ENCODE results near the gene EPB41L2.

The EPB41L2 gene

DNA sequence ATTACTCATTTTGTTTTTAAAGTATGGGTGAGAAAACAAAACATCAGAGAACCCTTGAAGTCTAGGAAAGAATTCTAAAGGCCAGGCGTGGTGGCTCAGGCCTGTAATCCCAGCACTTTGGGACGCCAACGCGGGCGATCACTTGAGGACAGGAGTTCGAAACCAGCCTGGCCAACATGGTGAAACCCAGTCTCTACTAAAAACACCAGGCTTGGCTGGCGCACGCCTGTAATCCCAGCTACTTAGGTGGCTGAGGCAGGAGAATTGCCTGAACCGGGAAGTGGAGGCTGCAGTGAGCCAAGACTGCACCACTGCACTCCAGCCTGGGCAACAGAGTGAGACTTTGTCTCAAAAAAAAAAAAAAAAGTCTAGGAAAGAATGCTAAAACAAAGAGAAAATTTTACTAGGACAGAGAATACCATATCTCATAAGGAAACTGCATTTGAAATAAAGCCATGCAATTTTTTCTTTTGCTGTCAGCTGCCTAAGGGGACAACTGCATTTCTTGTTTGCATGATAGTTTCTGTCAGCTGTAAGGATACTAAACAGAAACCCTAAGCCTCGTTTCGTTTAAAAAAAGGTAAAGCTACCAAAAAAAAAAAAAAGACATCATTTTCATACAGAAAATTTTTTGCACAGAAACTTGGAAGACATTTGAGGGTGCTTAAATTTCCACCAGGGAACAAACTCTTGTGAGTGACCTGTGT, 203.7 kb downstream of the EPB41L2 start:
- TF ChIP-seq, protein P1, sequence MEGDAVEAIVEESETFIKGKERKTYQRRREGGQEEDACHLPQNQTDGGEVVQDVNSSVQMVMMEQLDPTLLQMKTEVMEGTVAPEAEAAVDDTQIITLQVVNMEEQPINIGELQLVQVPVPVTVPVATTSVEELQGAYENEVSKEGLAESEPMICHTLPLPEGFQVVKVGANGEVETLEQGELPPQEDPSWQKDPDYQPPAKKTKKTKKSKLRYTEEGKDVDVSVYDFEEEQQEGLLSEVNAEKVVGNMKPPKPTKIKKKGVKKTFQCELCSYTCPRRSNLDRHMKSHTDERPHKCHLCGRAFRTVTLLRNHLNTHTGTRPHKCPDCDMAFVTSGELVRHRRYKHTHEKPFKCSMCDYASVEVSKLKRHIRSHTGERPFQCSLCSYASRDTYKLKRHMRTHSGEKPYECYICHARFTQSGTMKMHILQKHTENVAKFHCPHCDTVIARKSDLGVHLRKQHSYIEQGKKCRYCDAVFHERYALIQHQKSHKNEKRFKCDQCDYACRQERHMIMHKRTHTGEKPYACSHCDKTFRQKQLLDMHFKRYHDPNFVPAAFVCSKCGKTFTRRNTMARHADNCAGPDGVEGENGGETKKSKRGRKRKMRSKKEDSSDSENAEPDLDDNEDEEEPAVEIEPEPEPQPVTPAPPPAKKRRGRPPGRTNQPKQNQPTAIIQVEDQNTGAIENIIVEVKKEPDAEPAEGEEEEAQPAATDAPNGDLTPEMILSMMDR (IDR thresholded peaks at IDR 0.05; ENCODE audit: borderline replicate concordance, control extremely low read depth, extremely low read depth, insufficient read depth, missing control alignments): no peak
- no peak for DNase-seq (ENCODE audit: low spot score)
- in situ Hi-C loops (cut with MboI; ENCODE audit: low sequenced_read_pairs, unreplicated experiment): no loop called here

DNA sequence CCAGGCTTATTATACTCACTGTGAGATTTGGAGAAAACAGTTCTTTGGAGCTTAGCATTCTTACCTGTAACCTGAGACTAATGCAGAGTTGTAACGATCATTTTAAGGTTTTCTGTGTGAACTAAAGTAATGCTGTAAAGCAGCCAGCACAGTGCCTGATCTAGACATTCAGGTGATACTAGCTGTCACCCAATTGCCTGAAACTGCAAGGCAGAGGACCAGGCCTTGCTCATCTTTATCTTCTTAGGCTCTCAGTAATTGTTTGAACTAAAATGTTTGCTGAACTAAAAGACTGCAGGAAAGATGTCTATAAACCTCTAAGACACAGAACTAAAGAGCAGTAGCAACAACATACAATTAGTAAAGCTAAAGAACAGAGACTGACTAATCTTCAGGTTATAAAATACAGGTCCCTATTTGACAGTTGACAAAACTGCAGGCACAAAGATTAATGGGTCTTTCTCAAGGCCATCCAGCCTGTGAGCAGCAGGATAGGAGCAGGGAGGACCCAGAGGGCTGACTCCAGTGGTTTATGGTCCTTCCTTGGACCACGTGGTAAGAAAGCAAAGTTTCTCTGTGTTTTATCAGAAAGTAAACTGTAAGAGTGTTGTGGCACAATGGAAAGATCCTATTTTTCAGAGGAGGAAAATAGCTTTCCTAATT, 204.4 kb downstream of the EPB41L2 start:
- TF ChIP-seq, protein P1 (IDR thresholded peaks at IDR 0.05; ENCODE audit: borderline replicate concordance, control extremely low read depth, extremely low read depth, insufficient read depth, missing control alignments): no peak
- no peak for DNase-seq (ENCODE audit: low spot score)
- in situ Hi-C loops (cut with MboI; ENCODE audit: low sequenced_read_pairs, unreplicated experiment): no loop called here

DNA sequence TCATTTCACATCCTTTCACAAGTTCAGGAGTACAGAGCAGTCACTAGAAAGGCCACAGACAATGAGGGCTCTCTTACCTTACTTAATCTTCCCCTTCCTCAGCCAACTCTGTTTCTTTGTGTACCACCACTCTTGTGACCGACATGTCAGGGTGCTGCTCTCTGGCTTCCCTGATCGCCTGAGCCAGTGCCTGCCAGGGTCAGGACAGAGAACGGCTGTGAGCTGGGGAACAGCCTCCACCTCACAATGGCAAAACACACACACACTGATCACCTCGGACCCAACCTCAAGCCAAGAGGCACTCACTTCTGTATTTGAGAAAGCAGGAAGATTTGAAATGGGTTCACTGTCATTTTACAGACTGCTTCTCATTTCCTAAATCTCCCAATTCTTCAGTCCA, 205.0 kb downstream of the EPB41L2 start:
- in situ Hi-C loops (cut with MboI; ENCODE audit: low sequenced_read_pairs, unreplicated experiment): no loop called here
- DNase-seq (ENCODE audit: low spot score): no peak
- TF ChIP-seq, protein P1 (IDR thresholded peaks at IDR 0.05; ENCODE audit: borderline replicate concordance, control extremely low read depth, extremely low read depth, insufficient read depth, missing control alignments): no peak

DNA sequence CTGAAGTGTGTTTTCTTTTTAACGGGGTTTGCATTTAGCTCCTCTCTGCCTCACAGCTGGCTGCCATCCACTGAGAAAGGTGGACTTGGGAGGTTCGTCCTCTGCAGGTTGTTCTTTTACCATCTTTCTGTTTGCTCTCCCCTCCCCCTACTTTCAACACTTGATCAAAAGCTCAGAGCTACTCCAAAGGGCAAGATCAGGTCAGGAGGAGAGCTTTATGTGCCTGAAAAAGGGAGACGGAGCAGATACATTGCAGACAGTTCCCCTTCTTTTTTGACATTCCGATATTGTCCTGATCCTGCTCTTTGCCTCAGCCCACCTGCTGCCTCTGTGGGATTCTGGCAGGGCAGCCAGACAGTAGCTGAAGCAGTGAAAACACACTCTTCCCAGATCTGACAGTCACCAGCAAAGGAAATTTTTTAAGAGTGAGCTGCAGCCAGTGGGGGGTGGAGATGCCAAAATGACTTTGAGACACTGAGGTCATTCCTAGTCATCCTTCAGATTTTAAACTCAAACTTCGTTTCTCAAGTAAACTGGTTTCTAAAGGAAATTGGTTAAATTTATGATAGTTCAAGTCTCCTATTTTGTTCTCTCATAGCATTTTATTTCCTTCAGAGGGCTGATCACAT, 209.4 kb downstream of the EPB41L2 start:
- TF ChIP-seq, protein P1 (IDR thresholded peaks at IDR 0.05; ENCODE audit: borderline replicate concordance, control extremely low read depth, extremely low read depth, insufficient read depth, missing control alignments): no peak
- no peak for DNase-seq (ENCODE audit: low spot score)
- in situ Hi-C loops (cut with MboI; ENCODE audit: low sequenced_read_pairs, unreplicated experiment): no loop called here

DNA sequence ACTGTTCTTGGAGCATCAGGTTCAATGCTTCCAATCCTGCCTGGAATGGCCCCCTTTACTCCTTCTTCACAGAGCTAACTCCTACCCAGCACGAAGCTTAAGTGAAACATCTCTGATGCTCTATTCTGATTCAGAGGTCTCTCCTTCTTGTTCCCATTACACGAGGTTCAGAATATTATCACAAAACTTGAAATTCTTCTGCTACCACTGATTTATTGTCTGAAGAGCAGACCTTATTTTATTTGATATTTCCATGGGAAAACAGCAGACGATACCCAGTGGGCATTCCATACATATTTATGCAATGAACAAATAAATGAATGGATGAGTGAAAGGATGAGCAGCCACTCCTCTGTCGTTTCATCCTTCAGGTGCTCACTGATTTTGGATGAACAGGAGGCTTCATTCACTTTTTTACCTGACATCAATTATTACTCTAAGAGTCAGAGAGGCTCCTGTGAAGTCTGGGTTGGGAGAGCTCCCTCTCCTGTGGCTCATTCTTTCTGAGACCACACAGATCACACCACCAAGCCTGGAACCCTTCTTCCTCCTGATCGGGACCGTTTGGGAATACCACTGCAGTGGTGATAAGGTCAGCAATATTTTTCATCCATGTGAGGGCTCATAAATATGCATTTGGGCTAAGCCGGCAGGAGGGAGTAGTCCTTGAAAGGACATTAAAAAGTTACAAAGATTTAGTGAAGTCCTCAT, 210.0 kb downstream of the EPB41L2 start:
- DNase-seq (ENCODE audit: low spot score): no peak
- in situ Hi-C loops (cut with MboI; ENCODE audit: low sequenced_read_pairs, unreplicated experiment): no loop called here
- TF ChIP-seq, protein P1 (IDR thresholded peaks at IDR 0.05; ENCODE audit: borderline replicate concordance, control extremely low read depth, extremely low read depth, insufficient read depth, missing control alignments): no peak

DNA sequence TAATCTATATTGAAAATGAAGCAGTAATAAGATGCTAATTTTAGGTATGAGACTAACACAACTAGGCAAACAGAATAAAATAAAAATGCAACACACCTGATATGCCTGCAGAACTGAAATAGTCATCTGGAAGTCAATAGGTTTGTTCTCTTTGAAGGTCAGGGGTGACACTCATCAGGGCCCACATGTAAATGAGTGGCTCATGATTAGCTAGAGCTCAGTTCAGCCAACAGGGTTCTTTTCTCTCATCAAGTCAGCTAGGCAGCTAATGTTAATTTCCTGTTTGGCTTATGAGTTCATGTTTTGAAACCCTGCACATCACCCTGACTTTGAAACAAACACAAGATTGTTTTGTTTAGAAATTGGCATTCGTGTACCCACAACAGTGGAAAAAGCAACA, 212.0 kb downstream of the EPB41L2 start:
- TF ChIP-seq, protein P1 (IDR thresholded peaks at IDR 0.05; ENCODE audit: borderline replicate concordance, control extremely low read depth, extremely low read depth, insufficient read depth, missing control alignments): no peak
- DNase-seq (ENCODE audit: low spot score): no peak
- in situ Hi-C loops (cut with MboI; ENCODE audit: low sequenced_read_pairs, unreplicated experiment): no loop called here

All from GM13976 (cell line).